ENCODE data around the gene TMEM192. TPM values are rescaled to one million over a fixed set of nuclear protein-coding genes. Genes with fewer than 3 reads are reported as not detected.

The TMEM192 gene
- total RNA-seq, result 8.1 and 8.3 TPM in 2 replicates

DNA sequence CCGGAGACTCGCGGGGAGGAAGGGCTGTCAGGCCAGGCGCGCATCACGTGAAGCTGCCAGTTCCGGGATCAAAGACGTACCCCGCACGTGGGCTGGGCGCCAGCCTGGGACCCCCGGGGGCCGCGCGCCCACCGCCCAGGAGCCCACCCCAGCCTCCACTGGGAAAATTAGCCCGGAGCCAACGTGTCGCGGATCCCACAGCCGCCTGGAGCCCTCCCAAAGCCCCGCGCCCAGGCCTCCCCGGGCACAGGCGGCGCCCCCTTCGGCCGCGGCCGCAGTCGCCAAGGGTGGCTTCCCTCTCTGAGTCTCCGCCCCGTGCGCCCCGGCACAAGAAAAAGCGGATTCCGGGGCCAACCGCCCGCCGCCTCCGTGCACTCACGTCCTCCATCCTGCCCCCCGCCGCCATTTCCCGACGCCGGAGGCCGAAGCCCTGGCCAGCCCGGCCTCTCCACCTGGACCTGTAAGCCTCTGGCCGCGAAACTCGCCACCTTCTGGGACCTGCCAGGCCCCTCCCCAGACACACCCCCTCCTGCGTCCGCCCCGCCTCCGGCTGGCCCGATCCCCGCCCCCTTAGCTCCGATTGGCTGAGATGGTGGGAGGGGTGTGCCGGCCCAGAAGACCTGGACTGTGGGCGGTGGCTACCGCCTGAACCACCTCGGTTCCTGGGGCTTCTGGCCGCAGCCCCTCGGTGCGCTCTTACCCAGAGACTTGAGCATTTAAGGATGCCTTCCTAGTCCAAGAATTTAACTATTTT lies at the start of gene TMEM192:
TSS of gene TMEM192 (minus strand) at position 493 of the 754 bp plus-strand sequence. CDS start at position 406, 87 bp downstream.

DNA sequence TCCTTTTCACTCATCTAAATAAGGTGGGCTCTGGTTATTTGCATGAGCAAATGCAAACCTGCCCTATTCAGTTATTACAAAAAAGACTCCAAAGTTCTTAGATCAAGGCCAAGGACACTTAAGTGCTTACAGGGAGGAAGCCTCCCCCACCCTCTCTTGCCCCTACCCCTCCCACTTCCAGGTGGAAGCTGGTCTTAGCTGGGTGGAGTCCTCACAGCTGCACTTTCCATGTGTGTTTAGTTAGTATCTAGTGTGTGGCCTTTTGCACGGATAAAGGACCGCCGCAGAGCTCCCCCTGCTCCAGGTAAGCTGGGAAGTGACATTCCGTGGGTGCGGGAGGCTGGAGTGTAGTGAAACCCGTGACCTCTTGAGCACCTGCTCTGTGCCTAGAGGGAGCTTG lies 59.0 kb downstream of the TMEM192 start, which contains the start of gene TRIM75:
TSS of gene TRIM75 (plus strand) at position 222 of the 400 bp plus-strand sequence. CDS start 5,282 bp downstream, outside the sequence.

DNA sequence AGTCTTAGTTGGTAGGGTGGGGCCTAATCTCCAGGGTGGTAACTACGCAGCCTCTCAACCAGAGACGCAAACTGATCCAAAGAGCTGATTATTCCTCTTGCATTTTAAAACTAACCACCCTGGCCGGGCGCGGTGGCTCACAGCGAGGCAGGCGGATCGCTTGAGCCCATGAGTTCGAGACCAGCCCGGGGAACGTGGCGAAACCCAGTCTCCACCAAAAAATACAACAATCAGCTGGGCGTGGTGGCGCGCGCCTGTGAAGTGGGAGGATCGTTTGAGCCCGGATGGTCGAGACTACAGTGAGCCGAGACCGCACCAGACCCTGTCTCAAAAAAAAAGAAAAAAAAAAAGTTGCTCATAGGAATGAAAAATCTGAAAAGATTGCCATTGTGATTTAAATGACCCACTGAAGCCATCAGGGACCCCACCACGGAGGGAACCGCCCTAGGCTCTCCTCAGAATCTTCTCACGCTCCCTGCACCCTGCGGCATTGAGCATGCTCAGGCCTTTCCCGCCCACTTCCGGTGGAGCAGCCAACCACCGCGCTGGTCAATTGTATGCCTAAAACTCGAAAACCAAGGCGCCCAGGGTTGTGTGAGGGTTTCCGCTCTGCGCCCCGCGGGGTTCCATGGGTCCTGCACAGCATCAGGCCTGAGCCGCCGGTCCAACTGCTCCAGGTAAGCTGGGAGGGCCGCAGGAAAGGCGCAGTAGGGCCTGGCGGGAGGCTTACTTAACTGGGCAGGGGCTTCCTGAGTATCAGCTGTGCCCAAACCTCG lies 81.0 kb downstream of the TMEM192 start, which contains the start of gene TRIM60:
TSS of gene TRIM60 (plus strand) at position 564 of the 776 bp plus-strand sequence. CDS start 8,074 bp downstream, outside the sequence.

Other genes starting within 250 kb of the TMEM192 start
- not detected in 2 replicates for gene APELA, start 235.7 kb downstream of the TMEM192 start, total RNA-seq
- 0.99 and 3.0 TPM in 2 replicates for gene TRIM61, start 135.2 kb downstream of the TMEM192 start, total RNA-seq
- gene TRIM60, start 80.9 kb downstream of the TMEM192 start, total RNA-seq, result not detected in 2 replicates
- gene TRIM75, start 59.0 kb downstream of the TMEM192 start, total RNA-seq, result not detected in 2 replicates
- 17.7 and 27.0 TPM in 2 replicates for gene KLHL2, start 94.7 kb upstream of the TMEM192 start, total RNA-seq
- gene MSMO1, start 214.8 kb upstream of the TMEM192 start, total RNA-seq, result 137 and 151 TPM in 2 replicates